BE2C (cell line): ENCODE data around the gene CYCS.
"Not testable (repeated sequence)": the region's sequence is repeated elsewhere in the genome, so short reads cannot be mapped to it uniquely, and the experiment has no call there.

Source experiments
- DNase-seq: peaks from one replicate; pipeline ENCODE4 v3.0.0-alpha.2; 2020
- H3K27me3 ChIP-seq: fragments of 250-450 bp; sonication (Bioruptor Pico); 2 replicates; pipeline ENCODE4 v1.5.1; 2020; ENCODE audit warnings: mild to moderate bottlenecking
- H3K36me3 ChIP-seq: fragments of 250-450 bp; sonication (Bioruptor Pico); 2 replicates; pipeline ENCODE4 v1.5.1; 2020; ENCODE audit warnings: mild to moderate bottlenecking
- H3K4me1 ChIP-seq: fragments of 250-450 bp; sonication (Bioruptor Pico); 2 replicates; pipeline ENCODE4 v1.5.1; 2020
- H3K4me3 ChIP-seq: 2 replicates; pipeline ENCODE4 v1.5.1; 2011; ENCODE audit warnings: low read depth, low read length
- H3K9me3 ChIP-seq: fragments of 250-450 bp; sonication (Bioruptor Pico); 2 replicates; pipeline ENCODE4 v1.5.1; 2020
- CTCF ChIP-seq: IDR thresholded peaks from 2 replicates; pipeline ENCODE4 v1.5.1; 2012; ENCODE audit warnings: mild to moderate bottlenecking, low read depth, low read length

The CYCS gene

GRCh38 chr7:25122373-25122772, 2.7 kb downstream of the CYCS start:
- peaks cover 67% of the 10 kb centered on the region for H3K36me3 ChIP-seq
- H3K4me3 ChIP-seq, result no peak overlapping the region
- H3K4me1 ChIP-seq, result no peaks in the 10 kb centered on the region; the same call in 1 of the 2 replicates
- no peak for DNase-seq
- peaks cover 2% of the 10 kb centered on the region; the same call in 1 of the 2 replicates for H3K27me3 ChIP-seq
- no peaks in the 10 kb centered on the region for H3K9me3 ChIP-seq
- no peak for TF ChIP-seq CTCF

DNA sequence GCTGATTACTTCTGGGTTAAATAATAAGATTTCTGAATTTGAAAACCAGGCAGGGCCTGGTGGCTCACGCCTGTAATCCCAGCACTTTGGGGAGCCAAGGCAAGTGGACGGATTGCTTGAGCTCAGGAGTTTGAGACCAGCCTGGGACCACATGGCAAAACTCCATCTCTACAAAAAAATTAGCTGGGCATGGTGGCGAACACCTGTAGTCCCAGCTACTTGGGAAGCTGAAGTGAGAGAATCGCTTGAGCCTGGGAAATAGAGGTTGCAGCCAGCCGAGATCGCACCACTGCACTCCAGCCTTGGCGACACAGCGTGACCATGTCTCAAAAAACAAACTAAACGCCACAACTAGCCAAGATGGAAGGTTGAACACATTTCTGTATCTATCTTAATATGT, 3.5 kb downstream of the CYCS start:
- no peaks in the 10 kb centered on the region; the same call in 1 of the 2 replicates for H3K4me1 ChIP-seq
- TF ChIP-seq CTCF, result no peak
- no peak for DNase-seq
- no peak overlapping the region for H3K4me3 ChIP-seq
- no peaks in the 10 kb centered on the region for H3K27me3 ChIP-seq
- no peaks in the 10 kb centered on the region for H3K9me3 ChIP-seq
- peaks cover 67% of the 10 kb centered on the region for H3K36me3 ChIP-seq

DNA sequence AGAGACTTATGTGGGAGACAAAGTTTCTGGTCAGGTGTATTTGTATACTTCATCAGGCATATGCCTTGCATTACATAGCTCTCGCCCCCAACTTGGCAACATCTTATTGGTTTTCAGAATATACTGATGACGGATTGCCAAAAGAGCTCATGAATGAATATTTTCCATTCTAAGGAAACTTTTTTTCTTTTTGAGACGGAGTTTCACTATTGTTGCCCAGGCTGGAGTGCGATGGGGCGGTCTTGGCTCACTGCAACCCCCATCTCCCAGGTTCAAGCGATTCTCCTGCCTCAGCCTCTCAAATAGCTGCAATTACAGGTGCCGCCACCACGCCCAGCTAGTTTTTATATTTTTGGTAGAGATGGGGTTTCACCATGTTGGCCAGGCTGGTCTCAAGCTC, 6.0 kb downstream of the CYCS start:
- Histone ChIP-seq H3K9me3 (no peaks in the 10 kb centered on the region), H3K27me3 (no peaks in the 10 kb centered on the region), H3K4me1 (no peaks in the 10 kb centered on the region; the same call in 1 of the 2 replicates), H3K36me3 (peaks cover 65% of the 10 kb centered on the region), H3K4me3 (no peak overlapping the region)
- TF ChIP-seq CTCF, result no peak
- DNase-seq, result no peak

DNA sequence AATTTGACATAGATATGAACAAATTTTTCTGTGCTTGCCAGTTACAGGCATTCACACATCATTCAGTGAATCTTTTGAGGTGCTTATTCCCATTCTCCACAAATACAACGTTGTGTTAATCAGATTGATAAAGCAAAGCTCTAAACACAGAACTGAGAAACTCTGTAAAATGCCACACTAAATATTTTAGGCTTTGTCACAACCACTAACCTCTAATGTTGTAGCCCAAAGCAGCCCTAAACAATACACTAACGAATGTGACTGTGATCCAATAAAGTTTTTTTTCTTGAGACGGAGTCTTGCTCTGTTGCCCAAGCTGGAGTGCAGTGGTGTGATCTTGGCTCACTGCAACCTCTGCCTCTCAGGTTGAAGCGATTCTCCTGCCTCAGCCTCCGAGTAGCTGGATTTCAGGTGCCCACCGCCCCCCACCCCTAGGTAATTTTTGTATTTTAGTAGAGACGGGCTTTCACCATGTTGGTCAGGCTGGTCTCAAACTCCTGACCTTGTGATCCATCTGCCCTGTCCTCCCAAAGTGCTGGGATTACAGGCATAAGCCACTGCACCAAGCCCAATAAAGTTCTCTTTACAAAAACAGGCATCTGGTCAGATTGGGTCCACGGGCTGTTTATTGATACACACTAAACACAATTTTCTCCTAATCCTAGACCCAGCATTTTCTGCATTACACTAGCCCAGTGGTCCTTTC, 6.9 kb downstream of the CYCS start:
- H3K36me3 ChIP-seq, result peaks cover 61% of the 10 kb centered on the region

DNA sequence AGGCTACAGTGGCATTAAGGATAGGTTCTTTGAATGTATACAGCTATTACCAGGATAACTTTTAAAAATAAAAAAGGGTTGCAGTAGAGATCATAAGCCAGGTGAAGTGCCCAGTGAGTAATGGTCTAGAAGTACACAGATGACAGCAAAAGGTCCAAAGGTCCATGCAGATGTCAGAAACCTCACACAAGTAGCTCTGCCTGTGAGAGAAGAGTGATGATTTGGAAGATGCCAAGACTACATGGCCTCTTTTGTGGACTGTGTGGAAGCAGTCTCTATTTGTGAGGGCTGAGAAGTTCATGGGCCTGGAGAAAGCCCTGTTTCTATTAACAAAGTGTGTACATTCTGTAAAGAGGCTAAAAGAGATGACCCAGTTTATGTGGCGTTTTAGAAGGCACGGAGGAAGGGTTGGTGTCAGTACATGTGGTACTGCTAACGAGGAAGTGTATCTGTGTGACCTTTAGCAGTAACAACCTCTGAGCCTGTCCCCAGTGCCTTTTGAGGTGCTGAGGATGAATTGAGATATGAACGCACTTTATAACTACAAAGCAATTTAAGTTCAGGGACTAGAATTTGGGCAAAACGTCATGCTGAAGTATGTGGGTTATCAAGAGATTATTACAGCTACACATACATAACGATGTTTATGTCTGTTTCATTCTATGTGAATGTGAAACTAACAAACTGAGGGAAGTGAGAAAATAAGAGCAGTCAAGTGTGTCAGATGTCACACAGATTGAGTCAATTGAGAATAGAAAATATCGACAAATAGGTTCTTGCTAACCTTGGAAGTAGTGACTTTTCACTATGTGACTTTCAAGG, 7.6 kb downstream of the CYCS start:
- Histone ChIP-seq H3K9me3 (no peaks in the 10 kb centered on the region), H3K27me3 (no peaks in the 10 kb centered on the region), H3K4me3 (no peak overlapping the region), H3K36me3 (peaks cover 53% of the 10 kb centered on the region), H3K4me1 (no peaks in the 10 kb centered on the region; the same call in 1 of the 2 replicates)
- DNase-seq, result no peak
- TF ChIP-seq CTCF, result no peak

More for the DNA sequence above, 6.9 kb downstream of the CYCS start:
- no peaks in the 10 kb centered on the region for H3K9me3 ChIP-seq
- no peak overlapping the region for H3K4me3 ChIP-seq
- TF ChIP-seq CTCF, result no peak
- no peak for DNase-seq
- no peaks in the 10 kb centered on the region; the same call in 1 of the 2 replicates for H3K4me1 ChIP-seq
- H3K27me3 ChIP-seq, result no peaks in the 10 kb centered on the region

GRCh38 chr7:25116621-25117020, 8.4 kb downstream of the CYCS start:
- Histone ChIP-seq H3K4me3 (no peak overlapping the region), H3K9me3 (no peaks in the 10 kb centered on the region), H3K36me3 (peaks cover 45% of the 10 kb centered on the region), H3K27me3 (no peaks in the 10 kb centered on the region), H3K4me1 (no peaks in the 10 kb centered on the region; the same call in 1 of the 2 replicates)
- DNase-seq, result no peak
- TF ChIP-seq CTCF, result no peak

DNA sequence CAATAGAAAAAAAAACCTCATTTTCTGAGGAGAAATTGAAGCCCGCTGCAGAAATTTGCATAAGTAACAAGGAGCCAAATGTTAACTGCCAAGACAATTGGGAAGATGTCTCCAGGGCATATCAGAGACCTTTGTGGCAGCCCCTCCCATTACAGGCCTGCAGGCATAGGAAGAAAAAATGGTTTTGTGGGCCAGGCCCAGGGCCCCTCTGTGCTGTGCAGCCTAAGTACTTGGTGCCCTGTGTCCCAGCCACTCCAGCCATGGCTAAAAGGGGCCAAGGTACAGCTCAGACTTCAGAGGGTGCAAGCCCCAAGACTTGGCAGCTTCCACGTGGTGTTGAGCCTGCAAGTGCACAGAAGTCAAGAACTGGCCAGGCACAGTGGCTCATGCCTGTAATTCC, 14.5 kb downstream of the CYCS start:
- not testable (repeated sequence) for H3K9me3 ChIP-seq, H3K4me3 ChIP-seq, DNase-seq, H3K27me3 ChIP-seq, H3K4me1 ChIP-seq, H3K36me3 ChIP-seq
